GM19455 (cell line): ENCODE results near the gene DHRS11.

ENCODE experiments used
- ATAC-seq: cut with Tn5 transposase; IDR thresholded peaks from one replicate; pipeline ENCODE4 v1.9.1; 2021; ENCODE audit not compliant: unreplicated experiment

The DHRS11 gene

DNA sequence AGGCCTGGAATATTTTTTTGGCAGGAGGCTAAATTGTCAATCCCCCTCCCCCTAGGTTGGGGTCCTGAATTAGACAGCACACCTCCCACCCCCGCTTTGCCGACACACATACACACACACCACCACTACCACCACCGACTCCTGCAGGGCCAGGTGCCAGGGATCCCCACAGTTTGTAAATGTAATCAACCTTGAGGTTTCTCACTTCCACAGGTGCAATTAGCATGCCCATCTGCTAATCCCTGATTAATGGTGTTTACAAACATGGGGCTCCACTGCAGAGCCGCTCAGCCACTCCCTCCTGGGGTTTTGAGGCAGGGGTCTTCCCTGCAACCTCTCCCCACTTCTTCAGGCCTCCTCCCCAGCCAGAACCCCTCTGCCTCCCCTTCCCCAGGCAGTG is 21.5 kb downstream of the DHRS11 start:
- no peak for ATAC-seq

GRCh38 chr17:36614081-36614480 is 22.4 kb downstream of the DHRS11 start:
- no peak for ATAC-seq

GRCh38 chr17:36614933-36615332 is 23.3 kb downstream of the DHRS11 start:
- no peak for ATAC-seq

GRCh38 chr17:36616061-36617029 is 24.7 kb downstream of the DHRS11 start:
- no peak for ATAC-seq

GRCh38 chr17:36617773-36618172 is 26.1 kb downstream of the DHRS11 start:
- ATAC-seq: no peak

DNA sequence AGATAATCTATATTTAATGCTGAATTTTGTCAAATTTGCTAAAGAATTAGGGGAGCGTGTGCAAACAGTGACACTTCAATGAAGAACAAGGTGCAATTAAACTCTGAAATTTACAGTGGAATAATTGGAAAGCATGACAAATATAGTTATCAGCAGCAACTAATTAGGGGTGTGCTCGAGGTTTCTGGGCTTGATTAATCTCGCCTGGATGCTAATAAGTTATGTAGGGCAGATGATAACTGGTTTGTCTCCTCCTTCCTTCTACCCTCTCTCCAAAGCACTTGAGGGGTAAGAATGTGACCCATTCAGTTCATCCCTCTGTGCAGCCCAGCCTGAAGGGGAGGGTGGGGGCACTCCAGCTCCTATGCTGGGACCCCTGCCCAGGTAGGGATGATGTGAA is 31.6 kb downstream of the DHRS11 start:
- ATAC-seq: no peak

DNA sequence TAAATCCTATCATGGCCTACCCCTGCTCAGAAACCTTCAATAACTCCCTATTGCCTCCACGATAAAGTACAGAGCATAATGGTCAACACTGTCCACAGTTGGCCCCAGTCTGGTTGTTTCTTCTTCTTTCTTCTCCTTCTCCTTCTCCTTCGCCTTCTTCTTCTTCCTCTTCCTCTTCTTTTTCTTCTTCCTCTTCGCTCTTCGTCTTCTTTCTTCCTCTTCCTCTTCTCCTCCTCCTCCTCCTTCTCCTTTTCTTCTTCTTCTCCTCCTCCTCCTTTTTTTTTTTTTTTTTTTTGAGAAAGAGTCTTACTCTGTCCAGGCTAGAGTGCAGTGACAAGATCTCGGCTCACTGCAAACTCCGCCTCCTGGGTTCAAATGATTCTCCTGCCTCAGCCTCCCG is 33.5 kb downstream of the DHRS11 start:
- no peak for ATAC-seq

DNA sequence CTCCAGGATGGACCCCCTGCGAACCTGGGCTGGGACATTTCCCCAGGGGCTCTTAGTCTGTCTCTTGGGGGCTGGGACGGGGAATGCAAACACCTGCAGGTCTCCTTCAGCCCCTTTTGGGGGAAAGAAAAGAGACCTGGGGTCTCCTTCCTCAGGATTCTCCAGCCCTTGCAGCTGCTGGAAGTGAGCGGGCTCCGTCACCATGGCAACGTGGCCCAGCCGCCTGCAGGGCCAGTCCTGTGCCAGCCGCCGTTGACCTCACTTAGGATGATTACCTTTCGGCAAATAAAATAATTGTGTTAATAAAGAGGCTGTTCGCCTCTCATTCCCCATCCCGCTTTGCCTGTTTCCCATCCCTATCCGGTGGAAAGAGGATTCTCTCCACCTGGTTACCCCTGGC is 35.4 kb downstream of the DHRS11 start:
- no peak for ATAC-seq

DNA sequence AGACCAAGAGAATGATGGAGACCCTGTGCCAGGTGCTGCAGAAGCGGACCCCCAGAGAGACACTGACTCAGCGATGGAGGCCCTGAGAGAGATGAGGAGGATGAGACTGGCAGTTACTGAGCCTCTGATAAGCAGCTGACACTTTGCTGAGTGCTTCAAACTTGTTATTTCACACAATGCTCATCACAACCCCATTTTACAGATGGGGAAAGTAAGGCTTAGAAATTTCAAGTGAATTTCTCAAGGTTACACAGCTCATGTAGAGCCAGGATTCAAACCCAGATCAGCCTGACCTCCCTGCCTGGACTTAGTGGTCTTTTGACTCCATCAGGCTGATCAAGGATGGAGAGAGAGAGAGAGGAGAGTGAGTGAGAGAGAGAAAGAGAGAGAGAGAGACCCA is 36.9 kb downstream of the DHRS11 start:
- ATAC-seq: no peak

GRCh38 chr17:36629252-36629847 is 37.7 kb downstream of the DHRS11 start:
- ATAC-seq: no peak

DNA sequence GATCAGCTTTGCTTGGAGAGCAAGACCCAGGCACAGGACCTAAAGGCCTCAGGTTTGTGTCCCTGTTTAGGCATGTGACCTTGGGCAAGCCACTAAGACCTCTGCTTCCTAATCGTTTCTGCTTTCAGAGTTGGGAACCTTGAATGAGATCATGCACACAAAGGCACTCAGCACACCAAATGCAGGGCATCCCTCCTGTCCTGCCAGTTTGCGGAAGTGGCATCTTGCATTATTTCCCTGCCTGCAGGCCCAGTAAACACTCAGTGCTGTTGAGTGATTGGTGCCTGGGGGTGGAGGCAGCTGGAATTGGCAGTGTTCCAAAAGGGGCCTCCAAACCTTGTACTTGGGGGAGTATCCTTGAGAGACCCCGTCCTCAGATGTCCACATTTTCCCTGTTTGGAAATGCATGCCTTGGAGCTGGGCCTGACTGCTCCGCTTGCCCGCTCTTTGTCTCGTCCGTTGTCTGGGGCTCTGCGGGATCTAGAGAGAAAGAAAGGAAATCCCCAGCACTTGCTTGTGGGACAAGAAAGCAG is 38.4 kb downstream of the DHRS11 start:
- ATAC-seq: no peak

DNA sequence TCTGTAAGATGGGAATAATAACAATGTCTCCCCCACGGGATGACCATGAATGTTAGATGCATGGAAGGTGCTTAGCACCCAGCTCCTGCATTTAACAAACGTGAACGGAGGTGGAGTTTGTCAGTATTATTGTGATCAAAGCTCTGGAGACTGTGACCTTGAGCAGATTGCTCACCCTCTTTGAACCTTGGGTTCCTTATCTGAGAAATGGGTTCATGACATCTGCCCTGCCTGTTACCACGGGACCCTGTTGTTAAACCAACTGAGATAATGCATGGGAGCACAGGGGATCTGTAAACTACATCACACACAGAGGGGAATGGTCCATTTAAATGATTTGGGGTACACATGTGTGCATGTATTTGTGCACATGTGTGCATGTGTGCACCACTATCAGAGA is 39.3 kb downstream of the DHRS11 start:
- ATAC-seq: no peak

GRCh38 chr17:36632916-36633771 is 41.5 kb downstream of the DHRS11 start:
- no peak for ATAC-seq

GRCh38 chr17:36640346-36640745 is 48.7 kb downstream of the DHRS11 start:
- ATAC-seq: no peak

GRCh38 chr17:36640836-36641235 is 49.2 kb downstream of the DHRS11 start:
- ATAC-seq: no peak

- ATAC-seq: no peak
Observed at GRCh38 chr17:36641331-36641876, 49.7 kb downstream of the DHRS11 start.

GRCh38 chr17:36641877-36642845 is 50.5 kb downstream of the DHRS11 start:
- ATAC-seq: no peak

DNA sequence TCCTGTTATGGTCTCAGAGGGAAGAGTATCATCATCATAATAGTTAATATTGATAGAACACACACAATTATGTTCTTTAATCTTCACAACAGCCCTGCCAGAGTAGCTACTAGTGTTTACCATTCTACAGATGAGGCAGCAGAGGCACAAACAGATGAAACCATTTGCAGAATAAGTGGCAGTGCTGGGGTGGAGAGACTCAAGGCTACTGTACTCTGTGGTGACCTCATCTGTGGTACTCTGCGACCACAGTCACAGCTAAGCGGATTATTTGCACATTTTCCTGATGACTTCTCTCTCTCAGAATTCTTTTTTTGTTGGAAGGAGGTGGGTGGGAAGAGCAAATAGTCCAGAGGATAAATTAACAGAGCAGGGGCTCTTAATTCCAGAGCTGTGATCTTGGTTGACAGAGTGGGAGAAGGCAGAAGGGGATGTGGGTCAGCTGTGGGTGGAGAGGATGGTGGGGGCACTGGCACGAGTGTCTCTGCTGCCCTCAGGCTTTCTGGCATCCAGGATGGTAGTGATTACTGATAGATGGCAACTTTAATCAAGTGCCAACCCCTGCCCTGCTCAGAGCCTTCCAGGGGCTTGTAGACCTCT is 51.5 kb downstream of the DHRS11 start:
- ATAC-seq: no peak

GRCh38 chr17:36645422-36645821 is 53.7 kb downstream of the DHRS11 start:
- ATAC-seq: no peak
